Thyroid gland (tissue), 4 donors: Measurements from ENCODE around the gene NUDT16L1.

Experiments
- CTCF ChIP-seq, 6 experiments: fragments of 200-600 bp in 3 of 6; fragments of 450-650 bp in 3 of 6; sonication (generic) in 3 of 6; IDR thresholded peaks; one replicate each; pipeline ENCODE4 v1.5.1; 2016 to 2019; ENCODE audit warnings: antibody characterized with exemption in 6 of 6, mild to moderate bottlenecking in 2 of 6, inconsistent platforms in 1 of 6, moderate library complexity in 1 of 6
- POLR2A ChIP-seq, 2 donors: fragments of 450-650 bp; IDR thresholded peaks; one replicate each; pipeline ENCODE4 v1.6.1; 2017; ENCODE audit warnings: antibody characterized with exemption in 2 of 2, mild to moderate bottlenecking in 2 of 2, moderate library complexity in 1 of 2

GRCh38 chr16:4674926-4675530, 18.3 kb upstream of the NUDT16L1 start:
- TF ChIP-seq POLR2A (IDR thresholded peaks at IDR 0.05) (no peak), CTCF (IDR thresholded peaks at IDR 0.05) (no peak)
